ENCODE measurements around the gene ARHGEF40.
"Not testable (repeated sequence)": the region's sequence is repeated elsewhere in the genome, so short reads cannot be mapped to it uniquely, and the experiment has no call there.

Gene ARHGEF40

DNA sequence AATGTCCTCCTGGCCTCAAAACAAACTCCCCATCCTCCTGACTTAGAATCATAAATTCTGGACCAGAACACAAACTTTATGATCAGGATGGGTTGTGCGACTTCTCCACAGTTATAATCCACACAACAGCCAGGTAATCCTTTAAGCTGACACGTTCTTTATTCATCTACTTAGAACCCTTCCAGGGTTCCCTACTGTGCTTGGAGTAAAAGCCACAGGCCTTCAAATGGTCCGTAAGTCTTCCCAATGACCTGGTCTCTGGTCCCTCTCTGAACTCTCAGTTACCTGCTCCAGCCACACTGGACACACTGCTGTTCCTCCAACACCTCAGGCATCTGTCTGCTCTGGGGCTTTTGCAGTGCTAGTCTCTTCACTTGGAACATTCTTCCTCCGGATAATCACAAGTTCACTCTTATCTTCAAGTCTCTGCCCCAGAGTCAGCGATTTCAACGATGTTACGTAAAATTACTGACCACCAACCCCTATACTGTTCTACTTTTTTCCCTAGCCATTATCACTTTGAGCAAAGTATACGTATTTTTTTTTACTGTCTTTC lies 29.7 kb upstream of the ARHGEF40 start:
- no peak for DNase-seq

DNA sequence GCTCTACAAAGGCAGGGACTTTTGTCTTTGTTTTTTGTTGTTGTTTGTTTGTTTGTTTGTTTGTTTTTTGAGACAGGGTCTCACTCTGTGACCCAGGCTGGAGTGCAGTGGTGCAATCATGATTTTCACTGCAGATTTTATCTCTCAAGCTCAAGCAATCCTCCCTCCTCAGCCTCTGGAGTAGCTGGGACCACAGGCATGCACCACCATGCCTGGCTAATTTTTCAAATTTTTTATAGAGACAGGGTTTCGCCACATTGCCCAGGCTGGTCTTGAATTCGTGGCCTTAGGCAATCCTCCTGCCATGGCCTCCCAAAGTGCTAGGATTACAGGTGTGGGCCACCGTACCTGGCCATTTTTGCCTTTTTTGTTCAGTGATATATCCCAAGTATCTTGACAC lies 29.2 kb upstream of the ARHGEF40 start:
- DNase-seq: not testable (repeated sequence)

DNA sequence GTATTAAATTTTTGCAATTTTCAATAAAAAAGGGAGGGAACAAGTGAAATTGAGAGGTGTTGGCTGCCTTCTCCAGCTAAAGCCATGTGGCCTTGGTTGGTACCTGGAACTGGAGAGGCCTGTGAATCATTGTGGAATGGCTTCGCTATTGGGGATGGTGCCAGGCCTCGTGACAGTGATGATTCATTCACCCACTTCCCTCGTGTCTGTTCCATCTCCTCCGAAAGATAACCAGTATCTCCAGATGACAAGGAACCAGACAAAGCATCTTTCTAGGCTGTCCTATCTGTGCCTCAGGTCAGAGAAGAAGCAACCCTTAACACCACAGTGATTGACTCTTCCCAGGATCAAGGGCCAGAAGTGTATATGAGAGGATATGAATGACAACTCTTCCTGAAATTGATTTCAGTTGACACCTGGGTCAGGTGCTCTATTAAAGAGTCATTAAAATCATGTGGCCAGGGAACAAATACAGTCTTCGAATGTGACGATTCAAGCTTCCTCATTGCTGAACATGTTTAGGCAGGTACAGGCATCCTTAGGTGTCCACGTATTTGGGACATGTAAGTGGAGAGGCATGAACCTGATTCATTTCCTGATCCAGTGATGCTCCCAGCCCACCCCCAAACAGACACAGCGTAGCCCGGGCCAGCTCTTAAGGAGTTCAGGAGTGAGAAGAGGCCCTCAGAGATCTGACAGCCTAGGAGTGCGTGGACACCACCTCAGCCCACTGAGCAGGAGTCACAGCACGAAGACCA lies 28.2 kb upstream of the ARHGEF40 start, which contains the start of gene RNASE7:
RNASE7 (plus strand) TSS at position 687 of the 758 bp plus-strand sequence. CDS start 631 bp downstream, outside the sequence.
- no peak for DNase-seq

DNA sequence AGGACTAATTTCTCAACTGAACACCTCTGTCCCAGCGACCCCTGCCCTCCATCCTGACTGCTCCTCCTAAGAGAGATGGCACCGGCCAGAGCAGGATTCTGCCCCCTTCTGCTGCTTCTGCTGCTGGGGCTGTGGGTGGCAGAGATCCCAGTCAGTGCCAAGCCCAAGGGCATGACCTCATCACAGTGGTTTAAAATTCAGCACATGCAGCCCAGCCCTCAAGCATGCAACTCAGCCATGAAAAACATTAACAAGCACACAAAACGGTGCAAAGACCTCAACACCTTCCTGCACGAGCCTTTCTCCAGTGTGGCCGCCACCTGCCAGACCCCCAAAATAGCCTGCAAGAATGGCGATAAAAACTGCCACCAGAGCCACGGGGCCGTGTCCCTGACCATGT lies 27.2 kb upstream of the ARHGEF40 start:
- no peak for DNase-seq

DNA sequence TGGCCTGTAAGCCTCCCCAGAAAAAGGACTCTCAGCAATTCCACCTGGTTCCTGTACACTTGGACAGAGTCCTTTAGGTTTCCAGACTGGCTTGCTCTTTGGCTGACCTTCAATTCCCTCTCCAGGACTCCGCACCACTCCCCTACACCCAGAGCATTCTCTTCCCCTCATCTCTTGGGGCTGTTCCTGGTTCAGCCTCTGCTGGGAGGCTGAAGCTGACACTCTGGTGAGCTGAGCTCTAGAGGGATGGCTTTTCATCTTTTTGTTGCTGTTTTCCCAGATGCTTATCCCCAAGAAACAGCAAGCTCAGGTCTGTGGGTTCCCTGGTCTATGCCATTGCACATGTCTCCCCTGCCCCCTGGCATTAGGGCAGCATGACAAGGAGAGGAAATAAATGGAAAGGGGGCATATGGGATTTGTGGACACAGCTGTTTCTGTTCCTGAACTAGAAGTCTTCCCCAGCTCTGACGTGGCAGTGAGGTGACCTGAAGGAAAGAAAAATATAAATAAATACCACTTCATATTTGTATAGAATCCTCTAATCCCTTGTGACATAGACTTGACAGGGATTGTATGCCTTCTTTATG lies 26.6 kb upstream of the ARHGEF40 start:
- DNase-seq: no peak

DNA sequence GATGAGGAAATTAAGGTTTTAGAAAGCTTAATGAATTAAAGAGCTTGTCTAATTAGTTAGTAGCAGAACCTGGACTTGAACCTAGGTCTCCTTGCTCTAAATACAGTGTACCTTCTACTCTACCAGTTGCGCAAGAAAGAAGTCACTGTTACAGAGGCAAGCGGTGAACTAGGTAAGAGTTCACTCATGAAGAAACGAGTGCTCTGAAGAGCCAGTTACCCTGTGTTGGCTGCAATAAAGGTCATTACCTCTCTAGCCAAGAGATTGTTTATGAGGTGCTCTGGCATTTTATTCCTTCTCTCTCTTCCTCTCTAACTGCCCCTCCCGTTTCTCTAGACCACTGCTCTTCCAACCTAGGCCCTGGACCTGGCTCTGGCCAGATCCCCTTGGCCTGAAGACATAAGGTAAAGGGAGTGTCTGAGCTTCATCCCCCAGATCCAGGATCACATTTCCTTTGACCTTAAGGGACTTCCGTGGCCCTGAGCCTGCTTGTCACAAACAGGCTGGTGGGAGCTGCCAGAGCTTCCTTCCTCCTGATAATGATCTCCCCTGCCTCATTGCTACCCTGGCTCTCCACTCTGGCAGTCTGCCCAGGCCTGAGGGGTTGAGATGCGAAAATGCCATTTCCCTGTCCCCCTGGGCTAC lies 26.0 kb upstream of the ARHGEF40 start:
- DNase-seq: no peak

DNA sequence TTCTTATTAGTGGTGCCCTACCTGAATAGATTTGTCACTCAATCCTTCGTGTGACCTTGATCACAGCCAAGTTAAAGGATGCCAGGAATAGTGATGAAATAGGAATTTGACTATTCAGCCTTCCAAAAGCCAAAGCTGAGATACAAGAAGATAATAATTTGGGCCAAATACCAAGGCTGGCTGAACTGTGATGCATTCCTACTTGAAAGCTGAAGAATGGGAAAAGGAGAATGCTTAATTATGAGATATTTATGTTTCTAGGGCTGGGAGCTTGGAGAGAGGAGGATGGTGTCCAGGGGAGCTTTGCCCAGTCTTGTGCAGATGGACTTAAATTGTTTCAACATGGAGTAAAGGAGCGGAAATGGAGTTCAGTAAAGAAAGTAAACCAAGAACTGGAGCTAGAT lies 22.7 kb upstream of the ARHGEF40 start:
- no peak for DNase-seq

DNA sequence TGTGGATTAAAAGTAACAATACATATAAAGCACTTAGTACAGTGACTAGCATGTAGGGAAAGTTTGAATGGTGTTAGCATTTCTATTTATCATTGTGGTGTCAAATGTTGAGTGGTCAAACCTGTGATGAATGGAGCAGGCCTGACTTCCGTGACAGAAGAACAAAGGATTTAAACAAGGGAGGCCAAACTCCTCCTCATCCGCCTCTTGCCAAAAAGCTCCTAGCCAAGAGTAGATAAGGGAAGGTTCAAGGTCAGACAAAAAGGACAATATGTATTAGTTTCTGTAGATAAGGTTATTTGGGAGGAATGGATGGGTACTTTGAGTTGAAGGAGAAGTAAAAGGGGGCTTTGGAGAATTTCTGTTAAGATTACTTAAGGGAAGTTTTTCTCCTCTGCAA lies 21.5 kb upstream of the ARHGEF40 start:
- DNase-seq: no peak

DNA sequence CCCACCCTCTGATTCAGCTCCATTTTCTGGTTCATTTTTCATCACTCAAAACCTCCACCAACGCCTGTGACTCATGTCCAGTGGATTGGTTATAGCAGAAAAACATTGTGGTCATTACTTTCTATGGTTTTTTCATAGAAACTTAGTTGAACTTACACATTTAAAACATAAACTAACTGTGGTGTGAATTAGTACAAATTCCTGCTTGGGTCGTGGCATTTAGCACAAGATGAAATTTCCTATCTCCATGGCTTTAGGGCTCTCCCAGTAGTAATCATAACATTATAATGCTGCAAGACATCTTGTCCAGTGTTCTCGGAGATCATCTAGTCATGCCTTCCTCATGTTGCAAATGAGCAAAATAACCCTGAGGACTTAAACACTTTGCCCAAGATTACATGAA lies 20.8 kb upstream of the ARHGEF40 start:
- DNase-seq: no peak

DNA sequence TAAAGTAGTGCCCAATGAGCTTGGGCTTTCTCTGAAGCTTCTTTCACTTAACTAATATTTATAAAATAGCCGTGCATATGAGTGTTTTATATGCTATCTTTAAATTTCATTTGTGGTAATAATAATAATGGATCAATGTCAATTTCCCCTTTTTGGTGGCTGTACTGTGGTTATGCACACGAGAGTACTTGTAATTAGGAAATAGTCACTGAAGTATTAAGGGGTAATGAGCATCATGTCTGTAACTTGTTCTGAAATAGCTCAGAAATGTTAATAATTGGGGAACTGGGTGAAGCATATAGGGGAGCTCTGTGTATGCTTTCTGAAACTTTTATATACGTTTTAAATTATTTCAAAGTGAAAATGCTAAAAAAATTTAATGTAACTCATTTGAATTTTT lies 19.5 kb upstream of the ARHGEF40 start:
- no peak for DNase-seq

DNA sequence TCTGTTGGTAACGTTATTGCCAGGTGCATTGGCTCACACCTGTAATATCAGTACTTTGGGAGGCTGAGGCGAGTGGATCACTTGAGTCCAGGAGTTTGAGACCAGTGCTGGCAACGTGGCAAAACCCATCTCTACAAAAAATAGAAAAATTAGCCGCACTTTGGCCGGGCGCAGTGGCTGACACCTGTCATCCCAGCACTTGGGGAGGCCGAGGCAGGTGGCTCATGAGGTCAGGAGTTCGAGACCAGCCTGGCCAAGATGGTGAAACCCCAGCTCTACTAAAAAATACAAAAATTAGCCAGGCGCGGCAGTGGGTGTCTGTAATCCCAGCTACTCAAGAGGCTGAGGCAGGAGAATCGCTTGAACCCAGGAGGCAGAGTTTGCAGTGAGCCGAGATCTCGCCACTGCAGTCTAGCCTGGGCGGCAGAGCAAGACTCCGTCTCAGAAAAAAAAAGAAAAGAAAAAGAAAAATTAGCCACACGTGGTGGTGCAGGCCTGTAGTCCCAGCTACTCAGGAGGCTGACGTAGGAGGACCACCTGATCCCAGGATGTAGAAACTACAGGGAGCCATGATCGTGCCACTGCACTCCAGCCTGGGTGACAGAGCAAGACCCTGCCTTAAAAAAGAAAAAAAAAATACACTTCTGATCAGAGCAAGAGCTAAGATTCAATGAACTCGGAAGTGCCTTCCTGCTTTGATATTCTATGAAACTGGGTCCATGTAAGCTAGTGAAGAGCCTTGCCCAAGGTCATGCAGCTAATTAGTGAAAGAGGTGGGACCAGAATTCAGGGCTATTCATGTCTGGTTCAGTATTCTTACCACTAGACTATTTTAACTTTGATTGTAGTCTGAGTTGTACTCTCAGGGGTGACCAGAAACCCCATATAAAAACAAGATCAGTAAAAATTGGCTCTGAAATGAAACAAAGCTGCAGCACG lies 16.7 kb upstream of the ARHGEF40 start:
- DNase-seq: no peak

DNA sequence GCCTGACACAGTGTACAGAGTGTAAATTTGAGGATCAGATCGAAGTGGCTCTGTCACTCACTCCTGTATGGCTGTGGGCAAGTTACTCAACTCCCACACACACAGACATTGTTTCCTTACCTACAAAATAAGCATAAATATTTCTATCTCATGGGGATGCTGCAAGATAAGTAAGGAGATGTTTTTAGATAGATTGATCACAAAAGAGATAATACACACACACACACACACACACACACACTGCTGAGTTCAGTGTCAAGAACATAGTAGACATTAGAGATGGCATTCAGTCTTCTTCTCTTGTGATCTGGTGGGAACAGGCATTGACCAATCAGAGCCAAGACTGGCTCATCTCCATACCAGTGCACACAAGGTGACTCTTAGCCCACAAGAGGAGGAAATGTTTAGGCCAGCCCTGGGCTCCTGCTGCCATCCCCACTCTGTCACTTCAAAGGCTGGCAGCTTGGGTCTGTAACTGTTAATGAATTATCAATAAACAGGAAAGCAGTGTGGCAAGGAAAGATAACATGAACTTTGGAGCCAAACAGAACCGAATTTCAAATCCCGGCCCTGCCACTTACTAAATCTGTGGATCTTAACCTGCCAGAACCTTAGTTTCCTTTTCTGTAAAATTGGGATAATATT lies 15.9 kb upstream of the ARHGEF40 start:
- no peak for DNase-seq

DNA sequence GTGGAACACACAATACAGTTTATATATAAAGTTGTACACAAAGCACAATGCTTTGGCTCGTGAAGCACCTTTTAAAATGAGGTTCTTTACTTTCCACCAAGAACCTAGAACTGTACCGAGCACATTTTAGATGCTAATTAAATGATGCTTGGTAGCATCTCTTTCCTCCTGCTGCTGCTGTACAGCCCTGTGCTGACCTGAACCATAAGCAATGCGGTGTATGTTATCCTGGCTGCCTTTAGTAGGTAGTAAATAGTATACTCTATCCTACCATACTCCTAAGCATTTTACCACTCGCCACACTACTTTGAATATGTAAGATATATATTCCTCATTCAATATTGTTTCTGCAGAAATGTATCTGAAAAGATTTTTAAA lies 15.3 kb upstream of the ARHGEF40 start:
- no peak for DNase-seq

DNA sequence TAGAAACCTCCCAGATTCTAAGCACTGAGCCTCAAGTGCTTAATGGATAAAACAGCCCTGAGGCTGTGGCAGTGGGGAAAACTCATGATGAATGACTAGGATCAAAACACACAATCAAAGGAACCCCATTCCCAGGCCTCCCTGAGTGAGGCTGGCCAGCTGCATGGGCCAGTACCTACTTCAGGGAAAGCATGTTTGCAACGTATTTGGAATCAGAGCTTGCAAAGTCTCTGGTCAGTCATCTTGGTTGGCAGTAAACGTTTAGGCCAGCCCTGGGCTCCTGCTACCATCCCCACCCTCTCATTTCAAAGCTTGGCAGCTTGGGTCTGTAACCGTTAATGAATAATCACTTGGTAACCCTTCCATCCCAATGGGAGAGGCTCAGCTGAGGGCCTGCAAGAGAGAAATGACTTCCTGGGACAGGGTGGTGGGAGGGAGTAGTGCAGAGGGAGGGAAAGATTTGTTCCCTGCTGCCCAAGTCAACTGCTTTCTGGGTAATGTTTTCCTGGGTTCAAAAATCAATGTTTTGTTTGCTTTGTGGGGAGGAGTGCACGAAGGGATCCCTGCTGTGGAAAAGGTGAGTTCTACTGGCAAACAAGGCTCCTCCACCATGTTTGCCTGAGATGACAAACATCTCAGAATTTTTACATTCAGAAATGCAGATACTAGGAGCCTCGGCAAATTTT lies 14.5 kb upstream of the ARHGEF40 start:
- DNase-seq: no peak

DNA sequence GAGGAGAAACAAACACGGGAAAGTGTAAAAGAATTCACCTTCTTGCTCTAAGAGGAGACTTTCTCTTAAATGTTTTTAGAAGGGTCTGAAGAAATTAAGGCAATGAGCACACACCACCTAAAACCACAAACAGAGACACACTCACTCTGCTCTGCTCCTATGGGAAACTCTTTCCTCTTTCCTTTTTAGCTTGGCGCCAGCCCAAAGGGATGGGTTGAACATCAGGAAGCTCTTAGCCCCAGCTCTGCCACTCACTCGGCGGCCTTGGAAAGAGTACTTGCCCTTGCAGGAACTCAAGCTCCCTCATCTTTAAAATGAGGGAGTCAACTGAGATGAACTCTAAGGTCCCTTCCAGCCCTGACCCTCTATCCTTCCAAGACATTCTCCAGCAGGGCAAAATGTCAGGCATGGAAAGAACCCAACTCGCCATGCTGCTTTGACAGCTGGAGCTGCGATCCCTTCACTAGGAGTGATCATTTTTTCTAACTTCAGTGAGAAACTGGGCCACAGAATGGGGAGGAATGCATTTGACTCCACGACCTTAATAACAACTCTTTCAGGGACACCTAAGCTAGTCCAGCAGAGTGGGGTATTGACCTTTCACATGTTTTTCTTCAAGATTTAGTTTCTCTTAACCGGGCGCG lies 13.5 kb upstream of the ARHGEF40 start:
- no peak for DNase-seq

DNA sequence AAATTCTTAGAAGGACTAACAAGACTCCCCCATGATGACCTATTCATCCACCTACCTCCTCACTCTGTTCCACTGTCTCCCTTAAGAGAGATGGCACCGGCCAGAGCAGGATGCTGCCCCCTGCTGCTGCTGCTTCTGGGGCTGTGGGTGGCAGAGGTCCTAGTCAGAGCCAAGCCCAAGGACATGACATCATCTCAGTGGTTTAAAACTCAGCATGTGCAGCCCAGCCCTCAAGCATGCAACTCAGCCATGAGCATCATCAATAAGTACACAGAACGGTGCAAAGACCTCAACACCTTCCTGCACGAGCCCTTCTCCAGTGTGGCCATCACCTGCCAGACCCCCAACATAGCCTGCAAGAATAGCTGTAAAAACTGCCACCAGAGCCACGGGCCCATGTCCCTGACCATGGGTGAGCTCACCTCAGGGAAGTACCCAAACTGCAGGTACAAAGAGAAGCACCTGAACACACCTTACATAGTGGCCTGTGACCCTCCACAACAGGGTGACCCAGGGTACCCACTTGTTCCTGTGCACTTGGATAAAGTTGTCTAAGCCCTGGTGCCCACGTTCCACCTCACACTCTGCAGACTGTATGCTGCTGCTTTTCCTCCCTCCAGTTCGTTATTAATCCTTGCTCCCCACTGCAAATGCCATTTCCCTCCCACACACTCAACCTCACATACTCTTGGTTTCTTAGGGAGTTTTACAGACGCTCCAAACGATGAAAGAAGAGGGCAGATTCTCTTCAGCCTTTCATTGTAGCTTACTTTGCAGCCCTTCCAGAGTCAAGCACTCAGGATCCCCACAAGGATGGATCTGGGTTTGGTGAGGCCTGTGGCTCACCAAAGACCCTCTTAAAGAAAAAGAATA lies 12.1 kb upstream of the ARHGEF40 start, which contains the start of gene RNASE8:
RNASE8 (plus strand) TSS at position 20 of the 873 bp plus-strand sequence; CDS start at position 91, 71 bp downstream.
- DNase-seq: no peak

DNA sequence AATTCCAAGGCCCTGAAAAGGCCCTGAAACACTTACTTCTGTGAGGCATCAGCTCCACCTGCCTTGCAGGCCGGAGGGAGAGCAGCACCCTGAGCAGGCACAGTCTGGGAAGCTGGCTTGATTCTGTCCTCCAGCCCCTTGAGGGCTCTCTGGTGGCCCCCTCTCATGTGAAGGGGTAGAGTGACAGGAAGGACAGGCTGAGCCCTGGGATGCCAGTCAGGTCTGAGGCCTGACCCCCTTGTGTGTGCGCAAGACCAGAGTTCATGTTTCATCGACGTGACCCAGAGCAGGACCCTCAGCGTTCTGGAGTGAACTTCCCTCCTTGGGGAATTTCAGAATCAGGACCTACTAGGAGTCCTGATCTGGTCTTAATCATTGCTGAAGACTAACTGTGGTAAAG lies 11.2 kb upstream of the ARHGEF40 start:
- no peak for DNase-seq

DNA sequence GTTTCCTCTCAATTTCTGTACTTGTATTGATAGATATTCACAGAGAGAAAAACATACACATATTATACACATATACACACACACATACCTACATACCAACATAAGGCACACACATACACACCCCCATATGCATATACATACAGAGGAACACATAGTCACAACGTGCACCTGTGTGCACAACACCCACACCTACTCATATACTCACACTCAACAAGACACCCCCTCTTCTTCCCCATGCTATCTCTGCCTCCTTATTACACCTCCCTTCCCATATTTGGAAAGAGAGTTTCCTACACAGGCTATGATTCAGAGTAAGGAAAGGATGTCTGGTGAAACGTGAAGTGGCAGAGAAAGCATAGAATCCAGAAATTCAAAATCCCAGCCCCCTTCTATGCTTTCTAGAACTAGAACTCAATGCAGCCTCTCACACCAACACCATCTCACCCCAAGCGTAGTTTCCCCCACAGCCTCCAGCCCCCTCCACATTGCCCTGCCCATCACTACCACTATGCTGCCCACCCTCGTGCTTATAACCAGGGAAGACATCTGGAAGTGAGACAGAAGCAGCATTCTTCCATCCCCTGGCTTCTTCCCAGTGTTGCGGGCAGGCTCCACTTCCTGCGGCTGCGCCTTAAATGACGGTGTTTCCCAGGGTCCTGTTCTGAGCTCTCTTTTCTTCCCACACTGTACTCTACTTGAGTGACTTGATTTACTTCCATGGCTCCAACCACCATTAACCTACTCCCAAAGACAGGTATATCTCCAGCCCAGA lies 10.1 kb upstream of the ARHGEF40 start:
- no peak for DNase-seq
